B cell (primary cell): ENCODE measurements around the gene EEA1. TPM values are rescaled to one million over a fixed set of nuclear protein-coding genes. Genes with fewer than 3 reads are reported as not detected.

Source experiments
- ATAC-seq: fragments of 200-7000 bp; cut with Tn5 transposase; one replicate; pipeline ENCODE4 v1.10.0; 2021; ENCODE audit warnings: low read depth, mild to moderate bottlenecking, moderate number of reproducible peaks, moderate library complexity
- CTCF ChIA-PET: fragments of 350-600 bp; sonication (Branson Sonifier 250); formaldehyde crosslinking; loops from one replicate; lab custom pipeline; 2021; ENCODE audit warnings: antibody characterized with exemption, inconsistent platforms; lab: Charles Lee
- POLR2A ChIA-PET: fragments of 350-600 bp; sonication (Branson Sonifier 250); formaldehyde crosslinking; loops from one replicate; lab custom pipeline; 2021; ENCODE audit warnings: antibody characterized with exemption; lab: Charles Lee
- DNase-seq: peaks from one replicate; pipeline ENCODE4 v3.0.0; 2013
- H2AFZ ChIP-seq: 2 replicates; pipeline ENCODE4 v1.6.1; 2012; ENCODE audit warnings: mild to moderate bottlenecking, low read depth, low read length; ENCODE audit not compliant: insufficient read depth, poor library complexity, severe bottlenecking
- H3K27ac ChIP-seq, 2 donors: 1 replicate in 1 of 2; 2 replicates in 1 of 2; pipeline ENCODE4 v1.5.1; 2012 to 2013; ENCODE audit warnings: low read length in 2 of 2, mild to moderate bottlenecking in 2 of 2, moderate library complexity in 1 of 2
- H3K27me3 ChIP-seq, 4 experiments: fragments of 200-600 bp in 1 of 4; sonication (generic) in 1 of 4; replicated peaks in 1 of 4; 1 replicate in 2 of 4; 2 replicates in 2 of 4; pipeline versions ENCODE4 v1.6.1 to v1.7.0; 2013 to 2016; ENCODE audit warnings: low read length in 3 of 4, mild to moderate bottlenecking in 2 of 4, mixed read lengths in 1 of 4, moderate library complexity in 1 of 4; ENCODE audit not compliant: insufficient read depth in 4 of 4, control insufficient read depth in 3 of 4; ENCODE audit errors: control extremely low read depth in 1 of 4
- H3K36me3 ChIP-seq, 2 experiments: replicated peaks in 1 of 2; 1 replicate in 1 of 2; 2 replicates in 1 of 2; pipeline versions ENCODE4 v1.6.1 to v1.7.1; 2013; ENCODE audit warnings: low read length in 1 of 2; ENCODE audit not compliant: insufficient read depth in 2 of 2, control insufficient read depth in 1 of 2; ENCODE audit errors: control extremely low read depth in 1 of 2, extremely low read depth in 1 of 2
- H3K4me1 ChIP-seq, 2 donors: fragments of 200-600 bp in 1 of 2; sonication (generic) in 1 of 2; 1 replicate in 1 of 2; 2 replicates in 1 of 2; pipeline versions ENCODE4 v1.5.1 to v1.6.1; 2013 to 2017; ENCODE audit warnings: low read length in 2 of 2; ENCODE audit not compliant: control insufficient read depth in 2 of 2, insufficient read depth in 2 of 2
- H3K4me2 ChIP-seq: replicated peaks from 2 replicates; pipeline ENCODE3; 2012; ENCODE audit warnings: mild to moderate bottlenecking, low read depth, low read length; ENCODE audit not compliant: poor library complexity, severe bottlenecking
- H3K4me3 ChIP-seq, 5 experiments: fragments of 200-600 bp in 1 of 5; sonication (generic) in 1 of 5; 1 replicate in 3 of 5; 2 replicates in 2 of 5; pipeline versions ENCODE4 v1.5.1 to v1.7.0; 2011 to 2016; ENCODE audit warnings: low read length in 4 of 5, mild to moderate bottlenecking in 4 of 5, low read depth in 2 of 5, control low read depth in 1 of 5, moderate library complexity in 1 of 5; ENCODE audit not compliant: insufficient read depth in 1 of 5; ENCODE audit errors: control extremely low read depth in 1 of 5, extremely low read depth in 1 of 5
- H3K79me2 ChIP-seq: fragments of 200-600 bp; sonication (generic); one replicate; pipeline ENCODE4 v1.6.0; 2016; ENCODE audit warnings: low read length; ENCODE audit not compliant: control insufficient read depth, insufficient read depth
- H3K9ac ChIP-seq: fragments of 200-600 bp; sonication (generic); 2 replicates; pipeline ENCODE4 v1.6.1; 2017; ENCODE audit warnings: mild to moderate bottlenecking, low read length, moderate library complexity
- H3K9me3 ChIP-seq, 3 donors: one replicate each; pipeline versions ENCODE4 v1.6.1 to v1.7.1; 2013; ENCODE audit warnings: low read length in 2 of 3; ENCODE audit not compliant: control insufficient read depth in 2 of 3, insufficient read depth in 1 of 3; ENCODE audit errors: control extremely low read depth in 1 of 3
- H4K20me1 ChIP-seq: 2 replicates; pipeline ENCODE4 v1.6.0; 2012; ENCODE audit warnings: mild to moderate bottlenecking, low read length; ENCODE audit not compliant: insufficient read depth, control insufficient read depth, poor library complexity, severe bottlenecking
- H3K27ac Mint-ChIP-seq: one replicate; pipeline ENCODE4 v1.8.0; 2021; ENCODE audit warnings: mixed read lengths
- H3K27me3 Mint-ChIP-seq: one replicate; pipeline ENCODE4 v1.8.0; 2021; ENCODE audit warnings: mixed read lengths
- H3K4me1 Mint-ChIP-seq: one replicate; pipeline ENCODE4 v1.8.0; 2021; ENCODE audit warnings: mixed read lengths
- H3K4me3 Mint-ChIP-seq: one replicate; pipeline ENCODE4 v1.8.0; 2021; ENCODE audit warnings: mixed read lengths
- H3K9me3 Mint-ChIP-seq: one replicate; pipeline ENCODE4 v1.8.0; 2022; ENCODE audit warnings: mixed read lengths; ENCODE audit not compliant: insufficient read depth
- EZH2 ChIP-seq: IDR thresholded peaks from 2 replicates; pipeline ENCODE4 v1.6.1; 2012; ENCODE audit warnings: borderline replicate concordance, low read depth, mild to moderate bottlenecking, moderate library complexity, low read length; ENCODE audit not compliant: insufficient read depth, poor library complexity, severe bottlenecking
- WGBS: methylation state at CpG from one replicate; pipeline ENCODE4 v1.1.5; 2013; ENCODE audit warnings: missing lambda C conversion rate; ENCODE audit not compliant: insufficient coverage; 5-methylcytosine and 5-hydroxymethylcytosine counted together
- intact Hi-C: fragments of 100-400 bp; cut with micrococcal nuclease; formaldehyde crosslinking; loops from one replicate; pipeline ENCODE4 v1.10.0; 2022
- polyA plus RNA-seq: library from polyadenylated mRNA; depleted of rRNA; stranded (reverse); fragments of >200 nt; gene quantifications from 2 replicates; pipeline ENCODE4 v1.2.3, GENCODE V29; 2012
- total RNA-seq, 2 donors: library from RNA; stranded (reverse); fragments of 120-200 nt in 1 of 2; gene quantifications; 1 replicate in 1 of 2; 2 replicates in 1 of 2; pipeline versions ENCODE4 v1.2.3 to v1.2.4, GENCODE V29; 2013 to 2022
- TF ChIP-seq, protein P1 (sequence below): fragments of 200-600 bp; IDR thresholded peaks from one replicate; pipeline ENCODE4 v1.8.0; 2022; ENCODE audit warnings: antibody characterized with exemption, mild to moderate bottlenecking

Gene EEA1
- total and polyA plus RNA-seq, 2 donors (not counting 1 experiment from before 2014, with no cell fraction given) = 1.8 to 26.3 TPM

DNA sequence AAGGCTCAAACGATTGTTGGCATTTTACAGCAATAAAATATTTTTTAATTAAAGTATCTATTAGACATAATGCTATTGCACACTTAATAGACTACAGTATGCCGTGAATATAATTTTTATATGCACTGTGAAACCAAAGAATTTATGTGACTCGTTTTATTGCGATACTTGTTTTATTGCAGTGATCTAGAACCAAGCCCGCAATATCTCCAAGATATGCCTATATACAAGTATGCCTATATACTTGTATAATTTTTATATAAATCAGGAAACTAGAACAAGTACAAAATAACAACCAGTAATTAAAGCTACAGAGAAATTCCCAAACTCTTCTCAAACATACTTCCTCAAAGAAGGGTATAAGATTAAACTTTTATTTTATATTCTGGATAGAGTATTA lies 31.3 kb downstream of the EEA1 start:
- Histone ChIP-seq H2AFZ (no peak overlapping the region), H3K4me1 (no peaks in the 10 kb centered on the region), H3K79me2 (peaks cover 50% of the 10 kb centered on the region), H4K20me1 (peaks cover 19% of the 10 kb centered on the region), H3K27ac (no peak overlapping the region), H3K9me3 (peaks cover 0 to 3% (median 0%) of the 10 kb centered on the region in 3 donors), H3K4me3 (no peak overlapping the region), H3K4me2 (no peak overlapping the region), H3K27me3 (no peaks in the 10 kb centered on the region), H3K9ac (no peak overlapping the region), H3K36me3 (peaks cover 0 to 2% of the 10 kb centered on the region in 2 experiments)
- Mint-ChIP-seq H3K4me3 (no peak overlapping the region), H3K27me3 (no peaks in the 10 kb centered on the region), H3K9me3 (no peaks in the 10 kb centered on the region), H3K4me1 (peaks cover 5% of the 10 kb centered on the region), H3K27ac (no peak overlapping the region)
- ChIA-PET POLR2A (no interaction called here), CTCF (interaction anchor here (0.6 kb wide), 1 partner anchor 112 kb away, joined by 3 read pairs; no protein-coding TSS in a partner anchor)
- no peak for ATAC-seq
- DNase-seq = no peak
- TF ChIP-seq, protein P1, sequence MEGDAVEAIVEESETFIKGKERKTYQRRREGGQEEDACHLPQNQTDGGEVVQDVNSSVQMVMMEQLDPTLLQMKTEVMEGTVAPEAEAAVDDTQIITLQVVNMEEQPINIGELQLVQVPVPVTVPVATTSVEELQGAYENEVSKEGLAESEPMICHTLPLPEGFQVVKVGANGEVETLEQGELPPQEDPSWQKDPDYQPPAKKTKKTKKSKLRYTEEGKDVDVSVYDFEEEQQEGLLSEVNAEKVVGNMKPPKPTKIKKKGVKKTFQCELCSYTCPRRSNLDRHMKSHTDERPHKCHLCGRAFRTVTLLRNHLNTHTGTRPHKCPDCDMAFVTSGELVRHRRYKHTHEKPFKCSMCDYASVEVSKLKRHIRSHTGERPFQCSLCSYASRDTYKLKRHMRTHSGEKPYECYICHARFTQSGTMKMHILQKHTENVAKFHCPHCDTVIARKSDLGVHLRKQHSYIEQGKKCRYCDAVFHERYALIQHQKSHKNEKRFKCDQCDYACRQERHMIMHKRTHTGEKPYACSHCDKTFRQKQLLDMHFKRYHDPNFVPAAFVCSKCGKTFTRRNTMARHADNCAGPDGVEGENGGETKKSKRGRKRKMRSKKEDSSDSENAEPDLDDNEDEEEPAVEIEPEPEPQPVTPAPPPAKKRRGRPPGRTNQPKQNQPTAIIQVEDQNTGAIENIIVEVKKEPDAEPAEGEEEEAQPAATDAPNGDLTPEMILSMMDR = no peak
- no peak for TF ChIP-seq EZH2
- WGBS = no CpG with 5 or more reads among the region's 5 CpGs
- intact Hi-C loops = no loop called here

DNA sequence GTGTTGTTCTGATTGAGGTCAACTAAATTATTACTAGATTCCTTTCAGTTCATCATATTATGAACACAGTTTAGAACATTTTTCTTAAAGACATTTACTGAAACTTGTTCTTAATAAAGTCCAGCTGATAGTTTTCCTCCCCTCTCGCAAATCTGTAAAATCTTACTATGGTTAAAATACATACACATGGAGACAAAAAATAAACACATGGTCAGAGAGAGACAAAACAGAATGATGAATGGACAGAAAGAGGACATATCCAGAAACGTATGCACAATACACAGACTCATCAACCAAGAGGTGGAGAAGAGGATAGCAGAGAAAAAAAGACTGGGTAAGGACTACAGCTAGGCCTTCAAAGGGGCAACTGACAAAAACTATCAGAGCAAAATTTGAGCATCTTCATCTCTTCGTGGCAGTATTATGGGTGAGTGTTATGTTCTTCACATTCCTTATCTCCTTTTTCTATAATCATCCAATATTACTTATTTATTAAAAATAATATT lies 38.4 kb downstream of the EEA1 start:
- Mint-ChIP-seq H3K27ac (no peak overlapping the region), H3K4me3 (no peak overlapping the region), H3K9me3 (no peaks in the 10 kb centered on the region), H3K27me3 (no peaks in the 10 kb centered on the region), H3K4me1 (no peaks in the 10 kb centered on the region)
- WGBS = no CpG with 5 or more reads among the region's 3 CpGs
- TF ChIP-seq EZH2 = no peak
- TF ChIP-seq, protein P1 = no peak
- Histone ChIP-seq H2AFZ (no peak overlapping the region), H3K9me3 (no peaks in the 10 kb centered on the region), H3K27me3 (no peaks in the 10 kb centered on the region), H3K36me3 (peaks cover 0 to 17% of the 10 kb centered on the region in 2 experiments), H3K27ac (no peak overlapping the region), H3K9ac (no peak overlapping the region), H3K79me2 (peaks cover 23% of the 10 kb centered on the region), H3K4me2 (no peak overlapping the region), H3K4me3 (no peak overlapping the region), H4K20me1 (no peaks in the 10 kb centered on the region), H3K4me1 (no peaks in the 10 kb centered on the region)
- ATAC-seq (no peak), DNase-seq (no peak)
- intact Hi-C loops = no loop called here
- ChIA-PET CTCF (no interaction called here), POLR2A (no interaction called here)
